Thyroid gland (tissue), 4 donors: ENCODE measurements around the gene GSG1L. TPM values are rescaled to one million over a fixed set of nuclear protein-coding genes. Genes with fewer than 3 reads are reported as not detected.

Experiments used
- DNase-seq, 2 donors: peaks; one replicate each; pipeline ENCODE4 v3.0.0-alpha.2; 2019
- H3K27ac ChIP-seq, 3 donors: fragments of 200-600 bp; sonication (generic); 1 replicate in 2 of 3; 2 replicates in 1 of 3; pipeline ENCODE4 v1.5.1; 2016 to 2019; ENCODE audit warnings: mild to moderate bottlenecking in 1 of 3, moderate library complexity in 1 of 3
- H3K27me3 ChIP-seq: fragments of 200-600 bp; sonication (generic); one replicate; pipeline ENCODE4 v1.5.1; 2019
- H3K36me3 ChIP-seq, 2 donors: fragments of 200-600 bp; sonication (generic); one replicate each; pipeline ENCODE4 v1.5.1; 2016 to 2019
- H3K4me1 ChIP-seq, 2 donors: fragments of 200-600 bp; sonication (generic); one replicate each; pipeline ENCODE4 v1.5.1; 2017 to 2019
- H3K4me3 ChIP-seq, 3 donors: fragments of 200-600 bp; sonication (generic); replicated peaks in 1 of 3; 1 replicate in 2 of 3; 2 replicates in 1 of 3; pipeline ENCODE4 v1.5.1; 2016; ENCODE audit warnings: mild to moderate bottlenecking in 1 of 3
- H3K9me3 ChIP-seq: fragments of 200-600 bp; sonication (generic); one replicate; pipeline ENCODE4 v1.5.1; 2017
- POLR2A ChIP-seq, 2 donors: fragments of 450-650 bp; IDR thresholded peaks; one replicate each; pipeline ENCODE4 v1.6.1; 2017; ENCODE audit warnings: antibody characterized with exemption in 2 of 2, mild to moderate bottlenecking in 2 of 2, moderate library complexity in 1 of 2
- WGBS, 2 donors: methylation state at CpG; one replicate each; pipeline ENCODE4 v1.1.5; 2017; 5-methylcytosine and 5-hydroxymethylcytosine counted together
- intact Hi-C: fragments of 100-400 bp; cut with DNase I; formaldehyde crosslinking; loops from one replicate; pipeline ENCODE4 v1.15.1; 2023
- total RNA-seq, 4 donors: library from RNA; depleted of rRNA; stranded (reverse); fragments of >200 nt; gene quantifications; one replicate each; pipeline ENCODE4 v1.2.3, GENCODE V29; 2016
- TF ChIP-seq, protein P1 (sequence below), 6 experiments: fragments of 200-600 bp in 3 of 6; fragments of 450-650 bp in 3 of 6; sonication (generic) in 3 of 6; IDR thresholded peaks; one replicate each; pipeline ENCODE4 v1.5.1; 2016 to 2019; ENCODE audit warnings: antibody characterized with exemption in 6 of 6, mild to moderate bottlenecking in 2 of 6, inconsistent platforms in 1 of 6, moderate library complexity in 1 of 6

The GSG1L gene
- total RNA-seq, 4 donors from 2014 or later = not detected

GRCh38 chr16:27840311-27841060 lies 223.0 kb downstream of the GSG1L start:
- H3K9me3 ChIP-seq = no peaks in the 10 kb centered on the region
- no peaks in the 10 kb centered on the region for H3K27me3 ChIP-seq
- no peak overlapping the region for H3K4me3 ChIP-seq
- WGBS, 2 donors = 75 to 85% methylated on average over 12 to 18 of the region's 18 CpGs
- DNase-seq = no peak
- H3K4me1 ChIP-seq = peaks cover 0 to 7% of the 10 kb centered on the region in 2 donors
- intact Hi-C loops = no loop called here
- no peak for TF ChIP-seq POLR2A (IDR thresholded peaks at IDR 0.05)
- TF ChIP-seq, protein P1, sequence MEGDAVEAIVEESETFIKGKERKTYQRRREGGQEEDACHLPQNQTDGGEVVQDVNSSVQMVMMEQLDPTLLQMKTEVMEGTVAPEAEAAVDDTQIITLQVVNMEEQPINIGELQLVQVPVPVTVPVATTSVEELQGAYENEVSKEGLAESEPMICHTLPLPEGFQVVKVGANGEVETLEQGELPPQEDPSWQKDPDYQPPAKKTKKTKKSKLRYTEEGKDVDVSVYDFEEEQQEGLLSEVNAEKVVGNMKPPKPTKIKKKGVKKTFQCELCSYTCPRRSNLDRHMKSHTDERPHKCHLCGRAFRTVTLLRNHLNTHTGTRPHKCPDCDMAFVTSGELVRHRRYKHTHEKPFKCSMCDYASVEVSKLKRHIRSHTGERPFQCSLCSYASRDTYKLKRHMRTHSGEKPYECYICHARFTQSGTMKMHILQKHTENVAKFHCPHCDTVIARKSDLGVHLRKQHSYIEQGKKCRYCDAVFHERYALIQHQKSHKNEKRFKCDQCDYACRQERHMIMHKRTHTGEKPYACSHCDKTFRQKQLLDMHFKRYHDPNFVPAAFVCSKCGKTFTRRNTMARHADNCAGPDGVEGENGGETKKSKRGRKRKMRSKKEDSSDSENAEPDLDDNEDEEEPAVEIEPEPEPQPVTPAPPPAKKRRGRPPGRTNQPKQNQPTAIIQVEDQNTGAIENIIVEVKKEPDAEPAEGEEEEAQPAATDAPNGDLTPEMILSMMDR (IDR thresholded peaks at IDR 0.05) = no peak
- no peak overlapping the region for H3K27ac ChIP-seq
- no peaks in the 10 kb centered on the region for H3K36me3 ChIP-seq

- Histone ChIP-seq H3K4me1 (peaks cover 0 to 7% of the 10 kb centered on the region in 2 donors), H3K27me3 (no peaks in the 10 kb centered on the region), H3K27ac (no peak overlapping the region), H3K36me3 (no peaks in the 10 kb centered on the region), H3K4me3 (no peak overlapping the region), H3K9me3 (no peaks in the 10 kb centered on the region)
- TF ChIP-seq, protein P1 (IDR thresholded peaks at IDR 0.05) = no peak
- intact Hi-C loops = no loop called here
- 85 to 94% methylated on average over 2 of the region's 2 CpGs for WGBS, 2 donors
- no peak for DNase-seq
Measured at GRCh38 chr16:27839419-27839818, 224.1 kb downstream of the GSG1L start.

- DNase-seq = no peak
Measured at GRCh38 chr16:27838536-27839175, 224.9 kb downstream of the GSG1L start.

DNA sequence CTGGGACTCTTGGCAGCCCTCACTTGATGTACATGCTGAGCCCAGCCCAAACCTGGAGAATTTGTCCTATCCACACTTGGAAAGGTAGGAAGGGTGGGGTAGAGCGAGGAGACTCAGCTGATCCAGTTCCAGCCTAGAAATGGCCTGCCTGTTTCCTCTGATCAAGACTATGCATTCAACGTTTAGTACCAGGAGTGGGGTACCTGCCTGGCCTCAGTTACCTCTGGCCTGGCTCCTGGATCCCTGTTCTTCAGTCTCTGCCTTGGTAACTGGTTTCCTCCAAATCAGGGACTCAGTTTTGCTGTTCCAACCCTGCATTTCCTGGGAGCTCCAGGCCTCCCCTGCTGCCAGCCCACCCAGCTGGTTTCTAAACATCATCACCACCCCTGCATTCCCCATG lies 233.5 kb downstream of the GSG1L start:
- H3K36me3 ChIP-seq = no peaks in the 10 kb centered on the region
- H3K9me3 ChIP-seq = no peaks in the 10 kb centered on the region
- WGBS, 2 donors = 75 to 90% methylated on average over 2 of the region's 2 CpGs
- intact Hi-C loops = no loop called here
- TF ChIP-seq, protein P1 (IDR thresholded peaks at IDR 0.05) = no peak
- TF ChIP-seq POLR2A (IDR thresholded peaks at IDR 0.05) = no peak
- peaks cover 0 to 8% of the 10 kb centered on the region in 2 donors for H3K4me1 ChIP-seq
- H3K4me3 ChIP-seq = no peak overlapping the region
- H3K27ac ChIP-seq = no peak overlapping the region
- DNase-seq = no peak
- H3K27me3 ChIP-seq = no peaks in the 10 kb centered on the region

More at GRCh38 chr16:27838536-27839175, 224.9 kb downstream of the GSG1L start:
- H3K4me1 ChIP-seq = peaks cover 0 to 7% of the 10 kb centered on the region in 2 donors
- intact Hi-C loops = no loop called here
- H3K9me3 ChIP-seq = no peaks in the 10 kb centered on the region
- no peak overlapping the region for H3K27ac ChIP-seq
- WGBS, 2 donors = 80 to 94% methylated on average over 1 to 3 of the region's 3 CpGs
- TF ChIP-seq POLR2A (IDR thresholded peaks at IDR 0.05) = no peak
- H3K4me3 ChIP-seq = no peak overlapping the region
- no peaks in the 10 kb centered on the region for H3K36me3 ChIP-seq
- no peaks in the 10 kb centered on the region for H3K27me3 ChIP-seq

DNA sequence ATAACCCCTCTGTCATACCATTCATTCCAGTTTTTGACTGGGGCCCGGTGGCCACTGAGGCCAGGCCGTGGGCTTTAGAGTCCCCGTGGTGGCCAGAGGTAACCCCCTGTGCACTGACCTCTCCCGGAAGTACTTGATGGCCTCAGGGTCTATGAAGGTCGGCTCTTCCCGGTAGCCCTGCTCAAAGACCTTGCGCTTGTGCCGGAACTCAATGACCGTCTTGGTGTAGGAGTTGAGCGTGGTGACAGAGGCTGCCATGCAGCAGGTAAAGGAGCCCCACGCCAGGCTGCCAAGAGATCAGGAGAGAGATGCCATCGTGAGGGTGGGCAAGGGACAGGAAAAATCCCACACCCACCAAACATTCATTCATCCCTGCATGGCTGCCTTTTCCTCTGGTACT lies 234.8 kb downstream of the GSG1L start:
- H3K27me3 ChIP-seq = no peaks in the 10 kb centered on the region
- no peaks in the 10 kb centered on the region for H3K36me3 ChIP-seq
- H3K4me3 ChIP-seq = no peak overlapping the region
- no peak overlapping the region for H3K27ac ChIP-seq
- DNase-seq = no peak
- H3K4me1 ChIP-seq = peaks cover 0 to 8% of the 10 kb centered on the region in 2 donors
- no peaks in the 10 kb centered on the region for H3K9me3 ChIP-seq
- TF ChIP-seq POLR2A (IDR thresholded peaks at IDR 0.05) = no peak
- TF ChIP-seq, protein P1 (IDR thresholded peaks at IDR 0.05) = no peak
- intact Hi-C loops = no loop called here
- 90 to 93% methylated on average over 12 of the region's 12 CpGs for WGBS, 2 donors
